ENCODE results near the gene DLEC1. TPM values are rescaled to one million over a fixed set of nuclear protein-coding genes. Genes with fewer than 3 reads are reported as not detected.
A peak's percentile ranks its signal among the peaks of the same experiment; 100 is the strongest.

Gene DLEC1
- total and polyA plus RNA-seq, 9 of the 15 experiments (the other 6 are each of a cell fraction or from before 2014, with no cell fraction given) = 0.07 to 0.08 TPM; not detected in 7

DNA sequence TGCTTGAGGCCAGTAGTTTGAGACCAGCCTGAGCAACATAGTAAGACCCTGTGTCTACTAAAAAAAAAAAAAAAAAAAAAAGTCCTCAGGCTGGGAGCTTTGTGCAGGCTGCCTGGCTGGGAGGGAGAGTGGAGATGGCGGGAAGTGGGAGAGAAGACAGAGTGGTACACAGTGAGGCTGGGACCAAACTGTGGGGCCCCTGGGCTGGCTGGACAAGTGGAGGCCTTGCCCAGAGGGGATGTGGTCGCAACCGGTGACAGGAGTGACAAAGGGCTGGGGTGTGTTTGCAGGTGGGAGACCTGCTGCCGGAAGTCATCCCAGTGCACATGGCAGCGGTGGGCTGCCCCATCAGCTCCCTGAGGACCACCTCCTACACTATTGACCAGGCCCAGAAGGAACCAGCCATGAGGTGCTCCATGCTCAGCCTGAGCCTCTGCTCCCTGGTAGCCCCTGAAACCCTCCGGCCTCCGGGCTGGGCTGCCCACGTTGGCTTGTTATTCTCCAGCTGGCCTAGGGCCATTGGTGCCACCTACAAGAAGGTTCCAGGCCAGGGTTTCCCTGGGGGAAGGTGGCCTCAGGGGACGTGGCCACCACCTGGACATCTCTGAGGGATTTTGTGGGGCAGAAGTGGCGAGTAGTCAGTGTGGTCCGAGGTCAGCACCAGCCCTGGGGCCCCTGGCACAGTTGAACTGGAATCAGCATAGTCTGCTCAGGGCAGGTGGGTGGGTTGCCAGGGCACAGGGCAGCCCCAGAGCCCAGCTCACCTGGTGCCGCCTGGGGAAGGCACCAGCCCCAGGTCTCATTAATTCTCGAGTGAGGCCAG lies 75.3 kb downstream of the DLEC1 start:
- intact Hi-C loops (cut with micrococcal nuclease) = no loop called here
- H3K4me2 ChIP-seq (ENCODE audit: insufficient read depth, low read length) = no peak overlapping the region
- DNase-seq (ENCODE audit: extremely low read depth in 1 of 4, low spot score in 3 of 4) = no peak
- H4K20me1 ChIP-seq (replicated peaks; ENCODE audit: control insufficient read depth, insufficient read depth, low read length) = peaks cover 27% of the 10 kb centered on the region
- H3K9me1 ChIP-seq (ENCODE audit: control insufficient read depth, insufficient read depth, low read length) = no peaks in the 10 kb centered on the region
- H3K9ac ChIP-seq (ENCODE audit: insufficient read depth in 1 of 2, low read depth in 2 of 2, low read length in 2 of 2) = peak overlapping the region in 1 of 2 experiments; percentile 79; a peak in 2 of 4 replicates
- no peak for FAIRE-seq
- POLR2A ChIA-PET = interaction anchor here (0.6 to 1.0 kb wide), 2 partner anchors 23 to 191 kb away, joined by 3 to 4 read pairs; partner anchors contain the start of gene ACAA1
- ATAC-seq = no peak
- in situ Hi-C loops (cut with MboI) = no loop called here
- 10% methylated on average over 13 of the region's 13 CpGs for WGBS (ENCODE audit: insufficient coverage, low coverage, missing lambda C conversion rate)
- no TSS peak for BruUV-seq (replicated peaks)
- TF ChIP-seq NR2F6 (CRISPR knock-in tag; IDR thresholded peaks at IDR 0.05) (no peak), TAL1 (IDR thresholded peaks at IDR 0.05) (no peak)
- H3K36me3 ChIP-seq (ENCODE audit: control insufficient read depth, insufficient read depth, low read length) = no peaks in the 10 kb centered on the region
- H3K79me2 ChIP-seq (ENCODE audit: control insufficient read depth, insufficient read depth, low read length) = no peaks in the 10 kb centered on the region
- H3K27me3 ChIP-seq (ENCODE audit: control insufficient read depth in 2 of 2, insufficient read depth in 2 of 2, low read length in 2 of 2) = peaks cover 15 to 58% of the 10 kb centered on the region in 2 experiments; a peak in 4 of 5 replicates
- H3K4me3 ChIP-seq = no peak overlapping the region
- H2AFZ ChIP-seq (ENCODE audit: low read depth, low read length) = no peak overlapping the region
- CTCF ChIA-PET (ENCODE audit: low intra/inter-chr PET ratio) = interaction anchor here (0.6 kb wide), 1 partner anchor 549 kb away, joined by 3 read pairs; no protein-coding TSS in a partner anchor
- peaks cover 0 to 29% of the 10 kb centered on the region in 2 experiments; a peak in 3 of 5 replicates for H3K4me1 ChIP-seq (replicated peaks in 1 of 2; ENCODE audit: control insufficient read depth in 2 of 2, insufficient read depth in 2 of 2, low read length in 2 of 2)
- no peaks in the 10 kb centered on the region for H3K9me3 ChIP-seq (replicated peaks; ENCODE audit: control insufficient read depth, insufficient read depth, low read depth, low read length)
- no peak overlapping the region for H3K27ac ChIP-seq (ENCODE audit: extremely low read depth, low read depth, low read length)
